Endodermal cell (in vitro differentiated cells): ENCODE results near the gene LRP4. TPM values are rescaled to one million over a fixed set of nuclear protein-coding genes. Genes with fewer than 3 reads are reported as not detected.
A peak's percentile ranks its signal among the peaks of the same experiment; 100 is the strongest.

Source experiments
- DNase-seq: peaks from one replicate; pipeline ENCODE4 v3.0.0-alpha.2; 2017
- H3K27ac ChIP-seq: 2 replicates; pipeline ENCODE4 v1.5.1; 2013; ENCODE audit warnings: mild to moderate bottlenecking, low read depth, low read length, moderate library complexity
- H3K27me3 ChIP-seq: 2 replicates; pipeline ENCODE4 v1.6.1; 2013; ENCODE audit warnings: mild to moderate bottlenecking, low read length, moderate library complexity; ENCODE audit not compliant: insufficient read depth, control insufficient read depth, poor library complexity, severe bottlenecking
- H3K36me3 ChIP-seq: 2 replicates; pipeline ENCODE4 v1.7.0; 2013; ENCODE audit warnings: mild to moderate bottlenecking, low read length, moderate library complexity; ENCODE audit not compliant: control insufficient read depth, insufficient read depth
- H3K4me1 ChIP-seq: one replicate; pipeline ENCODE4 v1.7.0; 2013; ENCODE audit warnings: low read length; ENCODE audit not compliant: control insufficient read depth, insufficient read depth
- H3K4me3 ChIP-seq: 2 replicates; pipeline ENCODE4 v1.5.1; 2013; ENCODE audit warnings: mild to moderate bottlenecking, low read length, moderate library complexity
- H3K9ac ChIP-seq: 2 replicates; pipeline ENCODE4 v1.6.1; 2013; ENCODE audit warnings: mild to moderate bottlenecking, low read length, moderate library complexity; ENCODE audit not compliant: poor library complexity, severe bottlenecking; ENCODE audit errors: extremely low read depth
- H3K9me3 ChIP-seq: 2 replicates; pipeline ENCODE4 v1.6.1; 2013; ENCODE audit warnings: mild to moderate bottlenecking, low read length, moderate library complexity; ENCODE audit not compliant: control insufficient read depth
- H3K27ac Mint-ChIP-seq: 2 replicates; pipeline ENCODE4 v1.8.0; 2020; ENCODE audit warnings: mixed read lengths
- H3K27me3 Mint-ChIP-seq: 2 replicates; pipeline ENCODE4 v1.8.0; 2021; ENCODE audit warnings: mild to moderate bottlenecking, mixed read lengths; ENCODE audit not compliant: insufficient read depth
- H3K36me3 Mint-ChIP-seq: 2 replicates; pipeline ENCODE4 v1.8.0; 2020; ENCODE audit warnings: low read depth, mixed read lengths
- H3K4me1 Mint-ChIP-seq: 2 replicates; pipeline ENCODE4 v1.8.0; 2020; ENCODE audit warnings: mixed read lengths
- H3K4me3 Mint-ChIP-seq: 2 replicates; pipeline ENCODE4 v1.8.0; 2020; ENCODE audit warnings: mild to moderate bottlenecking, moderate library complexity, mixed read lengths
- H3K9me3 Mint-ChIP-seq: 2 replicates; pipeline ENCODE4 v1.8.0; 2020; ENCODE audit warnings: mild to moderate bottlenecking, mixed read lengths
- CTCF ChIP-seq: fragments of 200-600 bp; sonication (generic); conservative IDR thresholded peaks from 2 replicates; pipeline ENCODE4 v1.5.0; 2021; ENCODE audit warnings: antibody characterized with exemption, mild to moderate bottlenecking
- WGBS, 2 experiments: methylation state at CpG; one replicate each; pipeline versions ENCODE4 v1.1.5 to v1.1.7; 2013; ENCODE audit warnings: missing lambda C conversion rate in 2 of 2, mixed read lengths in 1 of 2; ENCODE audit not compliant: insufficient coverage in 1 of 2, insufficient read length in 1 of 2; 5-methylcytosine and 5-hydroxymethylcytosine counted together
- total RNA-seq, 2 donors: library from RNA; stranded (reverse); fragmentation: NEBNext Ultra II Directional in 1 of 2; extraction: Animal tissue kit (Norgen Biotek cat#: 25700) in 1 of 2; gene quantifications; 2 replicates in 1 of 2; 3 replicates in 1 of 2; pipeline ENCODE4 v1.2.1, GENCODE V29; 2021

Gene LRP4
- total RNA-seq, 2 donors from 2014 or later: 12.6 to 13.6 TPM

DNA sequence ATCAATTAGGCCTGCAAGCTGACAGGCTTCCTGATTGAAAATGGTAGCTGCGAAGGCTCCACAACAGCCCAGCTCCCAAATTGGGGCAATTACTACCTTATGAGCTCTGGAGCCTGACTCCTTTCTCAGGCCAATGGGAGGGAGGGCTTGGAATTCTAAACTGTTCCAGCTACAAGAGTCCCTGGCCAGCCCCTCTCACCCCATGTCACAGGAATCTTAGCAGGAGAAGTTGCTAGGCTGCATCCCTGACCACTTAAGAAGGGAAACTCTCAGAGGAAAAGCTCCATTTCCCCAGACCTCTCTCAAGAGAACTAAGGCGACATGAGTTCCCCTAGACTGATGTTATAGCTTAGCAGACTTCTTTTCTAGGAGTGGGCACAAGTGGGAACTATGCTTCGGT, 4.9 kb downstream of the LRP4 start:
- peak overlapping the region; percentile 70 for H3K4me3 ChIP-seq
- no peaks in the 10 kb centered on the region for H3K9me3 ChIP-seq
- TF ChIP-seq CTCF: no peak
- peak; percentile 69 for DNase-seq
- peaks cover 10% of the 10 kb centered on the region for H3K4me1 ChIP-seq
- peak overlapping the region; percentile 61 for H3K4me3 Mint-ChIP-seq
- no peaks in the 10 kb centered on the region for H3K9me3 Mint-ChIP-seq
- no peak overlapping the region for H3K9ac ChIP-seq
- H3K27ac ChIP-seq: peak overlapping the region; percentile 88
- 58 to 62% methylated on average over 2 to 3 of the region's 3 CpGs for WGBS, 2 experiments
- H3K27me3 ChIP-seq: peaks cover 20% of the 10 kb centered on the region
- no peaks in the 10 kb centered on the region for H3K36me3 ChIP-seq
- peaks cover 32% of the 10 kb centered on the region for H3K27me3 Mint-ChIP-seq
- H3K27ac Mint-ChIP-seq: peak overlapping the region; percentile 56
- no peaks in the 10 kb centered on the region for H3K36me3 Mint-ChIP-seq
- peaks cover 38% of the 10 kb centered on the region for H3K4me1 Mint-ChIP-seq

GRCh38 chr11:46912526-46913150, 5.7 kb downstream of the LRP4 start:
- DNase-seq: peak; percentile 92
- peaks cover 10% of the 10 kb centered on the region for H3K4me1 ChIP-seq
- H3K36me3 Mint-ChIP-seq: no peaks in the 10 kb centered on the region
- H3K9me3 Mint-ChIP-seq: no peaks in the 10 kb centered on the region
- no peak overlapping the region for H3K9ac ChIP-seq
- H3K27ac Mint-ChIP-seq: peak overlapping the region; percentile 95
- peak overlapping the region; percentile 61 for H3K4me3 Mint-ChIP-seq
- no peaks in the 10 kb centered on the region for H3K36me3 ChIP-seq
- 7 to 11% methylated on average over 6 to 13 of the region's 13 CpGs for WGBS, 2 experiments
- peaks cover 18% of the 10 kb centered on the region for H3K27me3 ChIP-seq
- H3K4me1 Mint-ChIP-seq: peaks cover 38% of the 10 kb centered on the region
- peak overlapping the region; percentile 88 for H3K27ac ChIP-seq
- H3K4me3 ChIP-seq: peak overlapping the region; percentile 70
- H3K9me3 ChIP-seq: no peaks in the 10 kb centered on the region
- TF ChIP-seq CTCF: no peak
- H3K27me3 Mint-ChIP-seq: peaks cover 30% of the 10 kb centered on the region

GRCh38 chr11:46907606-46908005, 10.7 kb downstream of the LRP4 start:
- Histone ChIP-seq H3K9ac (no peak overlapping the region), H3K27me3 (no peaks in the 10 kb centered on the region), H3K27ac (no peak overlapping the region), H3K4me3 (no peak overlapping the region), H3K36me3 (no peaks in the 10 kb centered on the region), H3K9me3 (no peaks in the 10 kb centered on the region), H3K4me1 (peaks cover 11% of the 10 kb centered on the region)
- DNase-seq: no peak
- no peak for TF ChIP-seq CTCF
- no peak overlapping the region for H3K27ac Mint-ChIP-seq
- H3K9me3 Mint-ChIP-seq: no peaks in the 10 kb centered on the region
- H3K36me3 Mint-ChIP-seq: no peaks in the 10 kb centered on the region
- 93 to 95% methylated on average over 3 to 4 of the region's 4 CpGs for WGBS, 2 experiments
- no peaks in the 10 kb centered on the region for H3K27me3 Mint-ChIP-seq
- peaks cover 32% of the 10 kb centered on the region for H3K4me1 Mint-ChIP-seq
- no peak overlapping the region for H3K4me3 Mint-ChIP-seq
